Progenitor cell of endocrine pancreas (in vitro differentiated cells): Measurements from ENCODE around the gene PAQR5. TPM values are rescaled to one million over a fixed set of nuclear protein-coding genes. Genes with fewer than 3 reads are reported as not detected.

ENCODE experiments used
- DNase-seq: peaks from one replicate; pipeline ENCODE4 v3.0.0; 2021; ENCODE audit warnings: low spot score; ENCODE audit not compliant: unreplicated experiment
- H3K27ac Mint-ChIP-seq: 2 replicates; pipeline ENCODE4 v1.8.0; 2021; ENCODE audit warnings: mild to moderate bottlenecking, moderate library complexity, mixed read lengths
- H3K27me3 Mint-ChIP-seq: 2 replicates; pipeline ENCODE4 v1.8.0; 2021; ENCODE audit warnings: mixed read lengths
- H3K36me3 Mint-ChIP-seq: 2 replicates; pipeline ENCODE4 v1.8.0; 2022; ENCODE audit warnings: mixed read lengths; ENCODE audit not compliant: insufficient read depth
- H3K4me1 Mint-ChIP-seq: 2 replicates; pipeline ENCODE4 v1.8.0; 2021; ENCODE audit warnings: low read depth, mixed read lengths
- H3K4me3 Mint-ChIP-seq: 2 replicates; pipeline ENCODE4 v1.8.0; 2021; ENCODE audit warnings: low read depth, mild to moderate bottlenecking, moderate library complexity, mixed read lengths
- H3K9me3 Mint-ChIP-seq: 2 replicates; pipeline ENCODE4 v1.8.0; 2021; ENCODE audit warnings: low read depth, mixed read lengths
- CTCF ChIP-seq: fragments of 200-600 bp; sonication (generic); IDR thresholded peaks from one replicate; pipeline ENCODE4 v1.5.0; 2021; ENCODE audit warnings: antibody characterized with exemption, mild to moderate bottlenecking; ENCODE audit not compliant: unreplicated experiment
- total RNA-seq: library from RNA; stranded (reverse); gene quantifications from 2 replicates; pipeline ENCODE4 v1.2.1, GENCODE V29; 2021

Gene PAQR5
- total RNA-seq, 1 donor from 2014 or later: 14.6 TPM

- Mint-ChIP-seq H3K9me3 (no peaks in the 10 kb centered on the region), H3K4me3 (peak overlapping the region; percentile 95), H3K27ac (peak overlapping the region; percentile 97), H3K27me3 (no peaks in the 10 kb centered on the region), H3K4me1 (peaks cover 24% of the 10 kb centered on the region), H3K36me3 (peaks cover 21% of the 10 kb centered on the region)
- no peak for TF ChIP-seq CTCF
- no peak for DNase-seq
Measured at GRCh38 chr15:69451951-69452691, 153.4 kb downstream of the PAQR5 start.

- TF ChIP-seq CTCF: no peak
- Mint-ChIP-seq H3K4me3 (peak within 1 kb of the TSS; percentile 95), H3K36me3 (peaks cover 21% of the 10 kb centered on the region), H3K9me3 (no peaks in the 10 kb centered on the region), H3K27me3 (no peaks in the 10 kb centered on the region), H3K27ac (peak within 1 kb of the TSS; percentile 97), H3K4me1 (peaks cover 24% of the 10 kb centered on the region)
- DNase-seq: peak; percentile 90
Measured at GRCh38 chr15:69452692-69453521, 154.2 kb downstream of the PAQR5 start, which contains the start of gene RPLP1. RPLP1 (plus strand) TSS chr15:69452818; CDS start chr15:69452949, 131 bp downstream.

DNA sequence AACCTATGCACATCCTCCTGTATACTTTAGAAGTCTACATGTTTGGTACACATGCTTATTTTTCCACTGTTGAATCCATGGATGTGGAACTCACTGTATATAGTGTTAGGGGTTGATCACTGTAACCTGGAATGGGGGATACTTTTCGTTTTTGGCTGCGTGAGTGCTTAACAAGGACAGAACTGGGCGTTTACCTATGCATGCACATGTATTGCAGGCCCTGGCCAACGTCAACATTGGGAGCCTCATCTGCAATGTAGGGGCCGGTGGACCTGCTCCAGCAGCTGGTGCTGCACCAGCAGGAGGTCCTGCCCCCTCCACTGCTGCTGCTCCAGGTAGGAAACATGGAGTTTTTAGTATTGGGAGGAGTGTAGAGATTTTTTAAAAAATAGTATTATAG is 156.2 kb downstream of the PAQR5 start:
- peak overlapping the region; percentile 95 for H3K4me3 Mint-ChIP-seq
- H3K27me3 Mint-ChIP-seq: no peaks in the 10 kb centered on the region
- H3K4me1 Mint-ChIP-seq: peaks cover 24% of the 10 kb centered on the region
- no peak for TF ChIP-seq CTCF
- no peak for DNase-seq
- H3K27ac Mint-ChIP-seq: no peak overlapping the region
- H3K36me3 Mint-ChIP-seq: peaks cover 23% of the 10 kb centered on the region
- H3K9me3 Mint-ChIP-seq: no peaks in the 10 kb centered on the region

- Mint-ChIP-seq H3K4me3 (no peak overlapping the region), H3K4me1 (peaks cover 24% of the 10 kb centered on the region), H3K36me3 (peaks cover 23% of the 10 kb centered on the region), H3K27ac (no peak overlapping the region), H3K27me3 (no peaks in the 10 kb centered on the region), H3K9me3 (no peaks in the 10 kb centered on the region)
- DNase-seq: no peak
- no peak for TF ChIP-seq CTCF
Measured at GRCh38 chr15:69456208-69457166, 157.8 kb downstream of the PAQR5 start.

Other genes starting within 250 kb of the PAQR5 start
- gene GLCE, start 138.3 kb upstream of the PAQR5 start, total RNA-seq: 17.6 and 18.0 TPM in 2 replicates
- gene KIF23, start 115.4 kb downstream of the PAQR5 start, total RNA-seq: 26.5 and 28.4 TPM in 2 replicates
- gene RPLP1, start 153.9 kb downstream of the PAQR5 start, total RNA-seq: 1,112 and 1,115 TPM in 2 replicates